Left lung (tissue), 10 donors: ENCODE data around the gene CHPF. TPM values are rescaled to one million over a fixed set of nuclear protein-coding genes. Genes with fewer than 3 reads are reported as not detected.
A peak's percentile ranks its signal among the peaks of the same experiment; 100 is the strongest.

Experiments used
- ATAC-seq: fragments of 200-7000 bp; cut with Tn5 transposase; one replicate; pipeline ENCODE4 v1.9.1; 2020; ENCODE audit warnings: moderate library complexity
- DNase-seq, 4 donors: peaks; one replicate each; pipeline ENCODE4 v3.0.0-alpha.2; 2013 to 2020
- H3K27ac ChIP-seq, 2 donors: fragments of 200-600 bp; sonication (generic) in 1 of 2; one replicate each; pipeline versions ENCODE4 v1.5.0 to v1.8.0; 2020 to 2021
- H3K27me3 ChIP-seq, 2 donors: fragments of 200-600 bp; sonication (generic) in 1 of 2; one replicate each; pipeline versions ENCODE4 v1.5.0 to v1.8.0; 2020 to 2021
- H3K36me3 ChIP-seq, 2 donors: fragments of 200-600 bp; sonication (generic) in 1 of 2; one replicate each; pipeline versions ENCODE4 v1.5.0 to v1.8.0; 2020 to 2021
- H3K4me1 ChIP-seq, 2 donors: fragments of 200-600 bp; one replicate each; pipeline ENCODE4 v1.8.0; 2021
- H3K4me3 ChIP-seq, 2 donors: fragments of 200-600 bp; sonication (generic) in 1 of 2; one replicate each; pipeline versions ENCODE4 v1.5.0 to v1.8.0; 2020 to 2021; ENCODE audit warnings: mild to moderate bottlenecking in 1 of 2
- H3K9me3 ChIP-seq, 2 donors: fragments of 200-600 bp; sonication (generic) in 1 of 2; one replicate each; pipeline versions ENCODE4 v1.5.0 to v1.8.0; 2020 to 2021
- intact Hi-C, 2 donors: fragments of 100-400 bp; cut with DNase I; formaldehyde crosslinking; loops; one replicate each; pipeline versions ENCODE4 v1.11.2 to v1.14.2; 2022
- polyA plus RNA-seq, 6 donors: library from polyadenylated mRNA; unstranded; fragments of 120-200 nt; gene quantifications; one replicate each; pipeline ENCODE4 v1.2.1, GENCODE V29; 2013; ENCODE audit not compliant: insufficient read length in 6 of 6
- total RNA-seq, 2 donors: library from RNA; stranded (reverse); fragmentation: NEBNext Ultra II Directional; extraction: Animal tissue kit (Norgen Biotek cat#: 25700); gene quantifications; one replicate each; pipeline ENCODE4 v1.2.1, GENCODE V29; 2021
- TF ChIP-seq, protein P1 (sequence below), 2 donors: fragments of 200-600 bp; sonication (generic) in 1 of 2; IDR thresholded peaks; one replicate each; pipeline versions ENCODE4 v1.5.0 to v1.8.0; 2021; ENCODE audit warnings: antibody characterized with exemption in 2 of 2
- donor health status: DM: no; HTN: yes; CAD: no.
- donor health status: DM: no; HTN: no; CAD: no.

The CHPF gene
- total and polyA plus RNA-seq, 8 donors, result 18.8 to 114 (median 28.0) TPM

DNA sequence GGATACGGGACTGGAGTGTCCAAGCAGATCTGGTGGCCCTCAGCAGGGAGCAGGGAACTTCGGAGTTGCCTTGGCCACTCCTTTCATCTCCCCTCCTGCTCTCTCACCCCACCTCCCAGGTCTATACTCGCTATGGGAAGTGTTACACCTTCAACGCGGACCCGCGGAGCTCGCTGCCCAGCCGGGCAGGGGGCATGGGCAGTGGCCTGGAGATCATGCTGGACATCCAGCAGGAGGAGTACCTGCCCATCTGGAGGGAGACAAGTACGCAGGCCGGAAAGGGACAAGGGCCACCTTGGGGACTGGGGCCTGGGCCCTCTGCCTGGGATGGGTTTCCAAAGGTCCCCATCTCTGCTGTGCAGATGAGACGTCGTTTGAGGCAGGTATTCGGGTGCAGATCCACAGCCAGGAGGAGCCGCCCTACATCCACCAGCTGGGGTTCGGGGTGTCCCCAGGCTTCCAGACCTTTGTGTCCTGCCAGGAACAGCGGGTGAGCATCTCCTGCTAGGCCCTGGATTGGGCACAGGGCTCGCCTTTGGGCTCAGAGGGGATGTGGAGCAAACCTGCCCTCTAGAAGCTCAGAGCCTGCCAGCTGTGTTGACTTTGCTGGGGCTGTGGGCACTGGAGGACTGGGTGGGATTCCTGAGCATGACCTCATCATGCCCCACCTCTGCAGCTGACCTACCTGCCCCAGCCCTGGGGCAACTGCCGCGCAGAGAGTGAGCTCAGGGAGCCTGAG, 11.8 kb downstream of the CHPF start:
- no peaks in the 10 kb centered on the region for H3K9me3 ChIP-seq
- no peaks in the 10 kb centered on the region for H3K36me3 ChIP-seq
- H3K27ac ChIP-seq, result no peak overlapping the region
- no peak for ATAC-seq
- H3K27me3 ChIP-seq, result peaks cover 18 to 72% of the 10 kb centered on the region in 2 donors
- intact Hi-C loops, result loop anchor here in 1 of 2 donors (2.0 kb wide), 1 partner anchor 129 kb away; no protein-coding TSS in a partner anchor
- no peak overlapping the region for H3K4me3 ChIP-seq
- H3K4me1 ChIP-seq, result peaks cover 0 to 3% of the 10 kb centered on the region in 2 donors
- DNase-seq, result peak in 1 of 4 donors; percentile 65
- TF ChIP-seq, protein P1, sequence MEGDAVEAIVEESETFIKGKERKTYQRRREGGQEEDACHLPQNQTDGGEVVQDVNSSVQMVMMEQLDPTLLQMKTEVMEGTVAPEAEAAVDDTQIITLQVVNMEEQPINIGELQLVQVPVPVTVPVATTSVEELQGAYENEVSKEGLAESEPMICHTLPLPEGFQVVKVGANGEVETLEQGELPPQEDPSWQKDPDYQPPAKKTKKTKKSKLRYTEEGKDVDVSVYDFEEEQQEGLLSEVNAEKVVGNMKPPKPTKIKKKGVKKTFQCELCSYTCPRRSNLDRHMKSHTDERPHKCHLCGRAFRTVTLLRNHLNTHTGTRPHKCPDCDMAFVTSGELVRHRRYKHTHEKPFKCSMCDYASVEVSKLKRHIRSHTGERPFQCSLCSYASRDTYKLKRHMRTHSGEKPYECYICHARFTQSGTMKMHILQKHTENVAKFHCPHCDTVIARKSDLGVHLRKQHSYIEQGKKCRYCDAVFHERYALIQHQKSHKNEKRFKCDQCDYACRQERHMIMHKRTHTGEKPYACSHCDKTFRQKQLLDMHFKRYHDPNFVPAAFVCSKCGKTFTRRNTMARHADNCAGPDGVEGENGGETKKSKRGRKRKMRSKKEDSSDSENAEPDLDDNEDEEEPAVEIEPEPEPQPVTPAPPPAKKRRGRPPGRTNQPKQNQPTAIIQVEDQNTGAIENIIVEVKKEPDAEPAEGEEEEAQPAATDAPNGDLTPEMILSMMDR (IDR thresholded peaks at IDR 0.05), result no peak

DNA sequence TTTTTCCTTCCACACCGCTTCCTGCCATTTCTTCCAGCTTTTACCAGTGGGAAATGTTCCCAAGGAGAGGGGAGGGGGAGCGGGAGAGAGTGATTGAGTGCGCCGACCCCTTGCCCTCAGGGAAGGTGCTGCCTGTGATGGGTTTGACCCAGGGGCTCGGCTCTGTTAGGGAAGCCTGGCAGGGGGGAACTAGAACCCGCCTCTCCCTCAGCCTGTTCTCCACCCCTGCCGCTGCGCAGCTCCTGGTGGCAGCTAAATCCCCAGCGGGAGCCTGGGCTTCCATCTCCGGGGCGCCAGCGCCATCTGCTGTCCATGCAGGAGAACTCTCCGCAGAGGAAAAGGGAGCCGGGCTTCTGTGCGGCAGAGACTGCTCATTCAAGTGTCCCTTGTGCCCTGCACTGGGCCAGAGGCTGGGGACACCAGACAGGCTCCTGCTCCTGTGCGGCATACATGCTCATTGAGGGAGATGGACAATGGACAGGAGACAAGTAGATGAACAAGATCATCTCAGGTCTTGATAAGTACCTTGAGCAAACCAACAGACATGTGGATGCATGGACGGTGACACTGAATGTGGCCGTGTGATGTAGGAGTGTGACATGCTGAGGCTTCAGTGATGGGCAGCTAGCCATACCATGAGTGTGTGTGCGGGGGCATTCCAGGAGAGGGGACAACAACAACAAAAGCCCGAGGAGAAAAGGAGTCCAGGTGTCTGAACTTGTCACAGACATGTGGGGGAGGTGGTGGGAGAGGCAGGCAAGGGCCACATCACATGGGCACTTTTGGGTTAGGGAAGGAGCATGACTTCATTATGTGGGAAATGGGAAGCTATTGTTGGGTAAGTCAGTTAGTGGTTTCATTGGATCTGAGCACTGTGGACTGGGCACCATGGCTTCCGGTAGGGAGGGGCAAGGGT, 13.3 kb downstream of the CHPF start:
- intact Hi-C loops, result loop anchor here in 1 of 2 donors (2.0 kb wide), 1 partner anchor 128 kb away; no protein-coding TSS in a partner anchor
- Histone ChIP-seq H3K4me3 (no peak overlapping the region), H3K27ac (no peak overlapping the region), H3K4me1 (peaks cover 0 to 3% of the 10 kb centered on the region in 2 donors), H3K27me3 (peaks cover 18 to 82% of the 10 kb centered on the region in 2 donors), H3K36me3 (no peaks in the 10 kb centered on the region), H3K9me3 (no peaks in the 10 kb centered on the region)
- ATAC-seq (peak; percentile 98), DNase-seq (peak; percentile 85 to 97 (median 90))
- TF ChIP-seq, protein P1 (IDR thresholded peaks at IDR 0.05), result peak; percentile 91 to 95

DNA sequence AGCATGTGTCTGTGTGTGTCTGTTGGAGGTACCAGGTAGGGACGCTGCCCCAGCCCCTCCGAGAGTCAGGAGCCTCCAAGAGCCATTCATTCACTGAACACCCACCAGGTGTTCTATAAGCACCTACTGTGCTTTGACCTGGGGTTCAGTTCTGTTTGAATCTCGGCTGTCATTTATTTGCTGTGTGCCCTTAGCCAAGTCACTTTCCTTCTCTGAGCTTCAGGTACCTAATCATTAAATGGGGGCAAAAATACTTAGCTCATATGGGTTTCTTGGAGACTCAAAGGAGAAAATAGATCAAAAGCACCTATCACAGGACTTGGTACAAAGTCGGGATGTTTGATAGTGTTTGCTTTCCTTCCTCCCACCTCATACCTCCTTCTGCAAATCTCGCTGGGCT, 16.1 kb downstream of the CHPF start:
- DNase-seq (no peak), ATAC-seq (no peak)
- no peak overlapping the region for H3K4me3 ChIP-seq
- peaks cover 45 to 100% of the 10 kb centered on the region in 2 donors for H3K27me3 ChIP-seq
- H3K9me3 ChIP-seq, result no peaks in the 10 kb centered on the region
- no peaks in the 10 kb centered on the region for H3K36me3 ChIP-seq
- no peak overlapping the region for H3K27ac ChIP-seq
- TF ChIP-seq, protein P1 (IDR thresholded peaks at IDR 0.05), result no peak
- intact Hi-C loops, result loop anchor here in 1 of 2 donors (5.0 kb wide), 1 partner anchor 50 kb away; no protein-coding TSS in a partner anchor
- H3K4me1 ChIP-seq, result peaks cover 0 to 10% of the 10 kb centered on the region in 2 donors

DNA sequence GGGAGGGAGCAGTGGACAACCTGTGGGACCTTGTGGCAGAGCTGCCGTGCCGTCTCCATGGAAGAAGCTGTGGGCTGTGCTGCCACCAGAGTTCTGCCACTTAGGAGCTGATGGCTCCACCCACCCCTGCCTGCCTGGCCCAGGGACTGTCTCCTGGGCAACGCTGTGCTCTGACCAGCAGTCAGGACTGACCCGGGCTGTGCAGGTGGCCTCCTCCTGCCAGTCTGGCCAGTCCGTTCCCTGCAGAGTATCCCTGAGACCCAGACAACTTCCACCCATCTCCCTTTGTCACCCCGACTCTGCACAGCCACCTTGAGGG, 16.6 kb downstream of the CHPF start:
- Histone ChIP-seq H3K27ac (no peak overlapping the region), H3K4me1 (peaks cover 0 to 12% of the 10 kb centered on the region in 2 donors), H3K36me3 (no peaks in the 10 kb centered on the region), H3K9me3 (no peaks in the 10 kb centered on the region), H3K27me3 (peaks cover 48 to 100% of the 10 kb centered on the region in 2 donors), H3K4me3 (no peak overlapping the region)
- TF ChIP-seq, protein P1 (IDR thresholded peaks at IDR 0.05), result no peak
- DNase-seq (peak in 1 of 4 donors; percentile 71), ATAC-seq (peak; percentile 65)
- intact Hi-C loops, result loop anchor here in 1 of 2 donors (5.0 kb wide), 1 partner anchor 50 kb away; no protein-coding TSS in a partner anchor
